Activated CD4-positive, alpha-beta T cell treated with anti-CD3 and anti-CD28 coated beads, Interleukin-2, amount 50 U/mL, for 48 hours (primary cell): Measurements from ENCODE around the gene CPEB4.
A peak's percentile ranks its signal among the peaks of the same experiment; 100 is the strongest.

Source experiments
- DNase-seq, 2 experiments: peaks; one replicate each; pipeline ENCODE4 v3.0.0-alpha.2; 2020

The CPEB4 gene

DNA sequence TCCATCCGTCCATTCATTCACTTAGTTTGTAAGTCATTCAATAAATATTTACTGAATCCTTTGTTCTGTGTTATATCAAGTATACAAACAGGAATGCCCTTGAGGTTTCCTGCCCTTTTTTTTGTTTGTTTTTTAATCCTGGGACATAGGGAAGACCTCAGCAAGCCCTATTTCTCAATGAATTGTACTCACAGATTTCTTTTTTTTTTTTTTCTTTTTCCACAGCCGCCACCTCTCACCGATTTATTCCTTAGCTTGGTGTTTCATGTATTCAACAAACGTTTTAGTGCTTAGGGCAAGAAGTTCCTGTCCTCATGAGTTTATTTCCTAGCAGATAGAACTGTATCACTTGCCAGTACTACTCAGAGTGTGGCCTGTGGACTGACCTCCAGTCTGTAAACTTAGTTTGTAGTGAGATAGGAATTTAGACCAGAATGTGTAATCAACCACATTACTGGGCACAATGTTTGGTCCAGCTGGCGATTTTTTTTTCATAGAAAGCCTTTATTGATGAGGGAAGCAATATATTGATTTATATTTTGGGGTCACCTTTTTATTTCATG lies 65.5 kb downstream of the CPEB4 start:
- DNase-seq = no peak

DNA sequence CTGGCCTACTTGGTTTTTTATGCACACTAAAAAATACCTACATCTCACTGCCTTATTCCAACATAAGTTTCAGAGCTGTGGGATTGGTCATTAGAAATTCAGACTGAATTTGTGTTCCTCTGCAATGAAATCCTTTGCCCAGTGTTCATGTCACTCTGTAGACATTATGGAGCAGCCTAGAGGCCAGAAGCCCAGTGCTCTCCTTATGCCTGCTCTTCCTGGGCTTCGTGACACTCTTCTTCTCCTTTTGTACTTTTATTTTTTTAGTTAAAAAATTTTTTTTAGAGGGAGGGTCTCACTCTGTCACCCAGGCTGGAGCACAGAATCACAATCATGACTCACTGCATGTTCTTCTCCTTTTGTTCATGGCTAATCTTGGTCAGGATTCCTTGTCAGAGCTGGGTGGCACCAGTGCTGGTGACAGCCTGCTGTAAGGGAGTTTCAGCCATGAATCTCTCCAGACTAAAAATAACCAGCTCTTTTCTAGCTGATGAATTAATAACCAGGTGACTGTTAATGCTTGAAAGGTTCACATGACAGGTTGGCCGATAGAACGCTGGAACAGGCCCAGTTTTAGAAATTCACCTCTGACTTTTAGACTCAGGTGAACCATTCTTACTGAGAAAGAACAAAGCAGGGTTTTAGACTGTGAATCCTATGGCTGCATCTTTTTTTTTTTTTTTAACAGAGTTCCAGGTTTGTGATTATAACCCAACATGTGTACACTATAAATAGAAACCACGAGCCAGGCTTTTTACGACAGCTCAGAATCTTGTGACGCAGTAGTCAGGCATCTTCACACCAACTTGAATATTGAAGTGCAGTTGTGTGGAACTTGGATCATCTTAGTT lies 66.7 kb downstream of the CPEB4 start:
- no peak for DNase-seq

DNA sequence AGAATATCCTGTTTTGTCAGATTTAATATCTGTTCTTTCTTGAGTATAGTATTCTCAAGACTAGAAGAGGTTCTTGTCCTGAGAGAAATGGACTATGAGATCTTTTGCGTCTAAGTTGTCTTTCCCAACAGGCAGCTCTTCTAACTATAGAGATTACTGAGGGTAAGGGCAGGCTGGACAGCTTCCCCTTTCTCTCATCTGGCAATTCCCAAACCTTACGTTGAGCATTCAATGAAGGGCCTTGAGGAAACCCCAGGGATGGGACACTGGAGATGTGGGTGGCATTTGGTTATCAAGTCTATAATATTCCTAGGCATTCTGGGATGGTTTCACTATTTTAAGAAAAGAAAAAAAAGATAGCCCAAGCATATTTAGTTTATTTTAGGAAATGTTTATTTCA lies 72.8 kb downstream of the CPEB4 start:
- no peak for DNase-seq

DNA sequence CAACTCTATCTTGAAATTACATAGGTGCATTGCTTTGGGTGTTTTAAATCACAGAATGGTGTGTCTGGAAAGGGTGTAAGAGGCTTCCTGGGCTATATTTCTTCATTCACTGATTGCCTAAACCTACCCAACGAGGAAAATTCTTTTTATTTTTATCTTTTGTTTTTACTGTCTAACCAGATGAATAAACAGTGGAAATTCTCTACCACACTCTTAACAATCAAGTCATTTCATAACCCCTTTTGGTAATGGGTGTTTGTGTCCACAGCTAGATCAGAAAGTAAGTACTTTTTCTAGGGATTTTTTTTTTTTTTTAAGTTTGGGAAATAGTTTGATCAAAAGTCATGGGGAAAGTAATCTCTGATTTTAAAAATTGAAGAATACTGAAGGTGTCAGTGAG lies 73.3 kb downstream of the CPEB4 start:
- no peak for DNase-seq

- no peak for DNase-seq
Measured at GRCh38 chr5:173962436-173962972, 74.4 kb downstream of the CPEB4 start.

GRCh38 chr5:173963182-173963838 lies 75.2 kb downstream of the CPEB4 start:
- no peak for DNase-seq

GRCh38 chr5:173963867-173964441 lies 75.8 kb downstream of the CPEB4 start:
- no peak for DNase-seq

DNA sequence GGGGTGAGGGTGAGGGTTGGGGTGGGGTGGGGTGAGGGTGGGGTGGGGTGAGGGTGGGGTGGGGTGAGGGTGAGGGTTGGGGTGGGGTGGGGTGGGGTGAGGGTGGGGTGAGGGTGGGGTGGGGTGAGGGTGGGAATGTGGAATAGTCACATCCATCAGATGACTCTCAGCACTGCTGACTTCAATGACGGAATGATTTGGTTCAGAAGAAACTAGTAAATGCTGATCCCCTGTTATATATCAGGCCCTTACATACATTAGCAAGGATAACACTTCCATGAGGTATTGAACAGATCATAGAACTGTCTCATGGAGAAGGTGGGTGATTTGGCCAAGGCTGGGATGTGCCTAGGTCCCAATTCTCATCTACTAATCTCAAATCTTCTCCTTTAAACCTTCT lies 76.4 kb downstream of the CPEB4 start:
- DNase-seq = no peak

- DNase-seq = no peak
Measured at GRCh38 chr5:173967241-173967640, 79.1 kb downstream of the CPEB4 start.

- no peak for DNase-seq
Measured at GRCh38 chr5:173968154-173968797, 80.1 kb downstream of the CPEB4 start.

GRCh38 chr5:173969167-173970049 lies 81.3 kb downstream of the CPEB4 start:
- DNase-seq = no peak

GRCh38 chr5:173970878-173971650 lies 82.9 kb downstream of the CPEB4 start:
- DNase-seq = no peak

- no peak for DNase-seq
Measured at GRCh38 chr5:173971681-173972345, 83.7 kb downstream of the CPEB4 start.

- no peak for DNase-seq
Measured at GRCh38 chr5:173972607-173972924, 84.4 kb downstream of the CPEB4 start.

GRCh38 chr5:173972925-173973615 lies 84.9 kb downstream of the CPEB4 start:
- DNase-seq = peak; percentile 82 to 83

DNA sequence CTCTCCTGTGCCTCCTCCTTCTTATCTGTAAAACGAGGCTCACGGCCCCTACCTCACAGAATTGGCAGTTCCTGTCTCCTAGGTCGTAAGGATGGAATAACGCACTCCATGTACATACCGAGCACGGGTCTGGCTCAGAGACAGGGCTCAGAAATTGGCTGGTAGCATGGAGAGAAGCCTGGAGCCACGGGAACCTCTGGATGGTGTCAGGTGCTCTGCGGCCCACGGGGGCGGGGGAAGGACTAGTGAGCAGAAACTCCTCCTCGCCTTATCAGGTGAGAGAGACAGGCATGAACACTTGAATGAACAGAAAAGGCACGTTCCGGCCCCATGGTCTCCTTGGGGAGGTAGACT lies 85.4 kb downstream of the CPEB4 start:
- peak in 1 of 2 experiments; percentile 16 for DNase-seq

DNA sequence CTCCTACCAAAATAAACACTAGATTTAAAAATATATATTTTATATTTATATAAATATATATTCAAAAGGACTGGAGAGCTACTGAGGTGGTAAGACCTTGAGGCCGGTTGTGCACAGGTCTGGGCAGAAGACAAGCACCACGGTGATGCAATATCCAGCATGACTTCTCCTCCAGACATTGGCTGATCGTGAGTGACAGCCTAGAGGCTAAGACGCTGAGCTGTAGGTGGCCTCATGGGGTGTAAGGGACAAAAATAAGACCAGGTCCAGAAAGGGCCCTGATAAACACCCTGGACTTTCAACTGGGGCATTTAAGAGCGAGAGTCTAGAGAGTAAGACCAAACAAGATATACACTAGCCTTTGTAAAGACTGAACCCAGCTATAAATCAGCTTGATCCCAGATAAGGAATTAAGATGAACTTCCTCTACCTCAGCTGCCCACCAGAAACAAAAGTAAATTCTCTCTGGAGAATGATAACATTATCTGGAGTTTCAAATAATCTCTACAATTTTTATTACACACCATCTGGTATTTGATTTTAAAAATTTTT lies 86.6 kb downstream of the CPEB4 start:
- no peak for DNase-seq

GRCh38 chr5:173981185-173981761 lies 93.1 kb downstream of the CPEB4 start:
- no peak for DNase-seq

- no peak for DNase-seq
Measured at GRCh38 chr5:173984218-173984617, 96.1 kb downstream of the CPEB4 start.
